Spinal cord (tissue), 10 donors: Measurements from ENCODE around the gene SUSD2. TPM values are rescaled to one million over a fixed set of nuclear protein-coding genes. Genes with fewer than 3 reads are reported as not detected.

Experiments used
- DNase-seq, 6 donors: peaks; one replicate each; pipeline versions ENCODE4 v3.0.0 to v3.0.0-alpha.2; 2013 to 2015; ENCODE audit warnings: low spot score in 6 of 6, low read depth in 4 of 6
- H3K27ac ChIP-seq: one replicate; pipeline ENCODE4 v1.5.1; 2013; ENCODE audit warnings: low read depth, low read length, control low read depth
- H3K27me3 ChIP-seq: one replicate; pipeline ENCODE4 v1.6.1; 2013; ENCODE audit warnings: low read length; ENCODE audit not compliant: control insufficient read depth, insufficient read depth
- H3K36me3 ChIP-seq: one replicate; pipeline ENCODE4 v1.6.1; 2013; ENCODE audit warnings: low read length; ENCODE audit not compliant: control insufficient read depth, insufficient read depth
- H3K4me1 ChIP-seq: one replicate; pipeline ENCODE4 v1.6.1; 2013; ENCODE audit warnings: low read length; ENCODE audit not compliant: control insufficient read depth, insufficient read depth
- H3K4me3 ChIP-seq: one replicate; pipeline ENCODE4 v1.5.1; 2013; ENCODE audit warnings: low read depth, low read length, control low read depth
- H3K9me3 ChIP-seq: one replicate; pipeline ENCODE4 v1.6.1; 2013; ENCODE audit warnings: low read length; ENCODE audit not compliant: control insufficient read depth, insufficient read depth
- WGBS: methylation state at CpG from one replicate; pipeline ENCODE4 v1.1.5; 2013; ENCODE audit warnings: missing lambda C conversion rate; ENCODE audit not compliant: insufficient coverage; 5-methylcytosine and 5-hydroxymethylcytosine counted together
- polyA plus RNA-seq, 2 donors: library from polyadenylated mRNA; unstranded; fragments of 120-200 nt; gene quantifications; one replicate each; pipeline ENCODE4 v1.2.1, GENCODE V29; 2013; ENCODE audit not compliant: insufficient read length in 2 of 2
- total RNA-seq, 2 donors: library from RNA; depleted of rRNA in 1 of 2; stranded (reverse); fragments of 120-200 nt in 1 of 2; fragments of >200 nt in 1 of 2; gene quantifications; one replicate each; pipeline versions ENCODE4 v1.2.3 to v1.2.4, GENCODE V29; 2013 to 2014
- donor health status: healthy.

SUSD2 gene
- total and polyA plus RNA-seq, 4 donors = 4.9 to 21.4 (median 16.0) TPM

- H3K4me3 ChIP-seq = no peak overlapping the region
- H3K36me3 ChIP-seq = peaks cover 67% of the 10 kb centered on the region
- peaks cover 51% of the 10 kb centered on the region for H3K4me1 ChIP-seq
- H3K27ac ChIP-seq = no peak overlapping the region
- DNase-seq = no peak
- no peaks in the 10 kb centered on the region for H3K9me3 ChIP-seq
- 97% methylated on average over 3 of the region's 4 CpGs for WGBS
- no peaks in the 10 kb centered on the region for H3K27me3 ChIP-seq
Measured at GRCh38 chr22:24149198-24149590, 32.1 kb upstream of the SUSD2 start.

- Histone ChIP-seq H3K4me3 (no peak overlapping the region), H3K4me1 (peaks cover 44% of the 10 kb centered on the region), H3K9me3 (no peaks in the 10 kb centered on the region), H3K27ac (no peak overlapping the region), H3K27me3 (peaks cover 5% of the 10 kb centered on the region), H3K36me3 (peaks cover 70% of the 10 kb centered on the region)
- 90% methylated on average over 2 of the region's 3 CpGs for WGBS
- DNase-seq = no peak
Measured at GRCh38 chr22:24153353-24153752, 27.9 kb upstream of the SUSD2 start.

- Histone ChIP-seq H3K9me3 (no peaks in the 10 kb centered on the region), H3K36me3 (peaks cover 66% of the 10 kb centered on the region), H3K4me1 (peaks cover 41% of the 10 kb centered on the region), H3K27me3 (peaks cover 5% of the 10 kb centered on the region), H3K4me3 (no peak overlapping the region), H3K27ac (no peak overlapping the region)
- DNase-seq = no peak
- 95% methylated on average over 4 of the region's 7 CpGs for WGBS
Measured at GRCh38 chr22:24153959-24154358, 27.3 kb upstream of the SUSD2 start.

GRCh38 chr22:24154826-24155225 is 26.5 kb upstream of the SUSD2 start:
- peaks cover 41% of the 10 kb centered on the region for H3K4me1 ChIP-seq
- 100% methylated on average over 5 of the region's 5 CpGs for WGBS
- H3K4me3 ChIP-seq = no peak overlapping the region

GRCh38 chr22:24155627-24156140 is 25.6 kb upstream of the SUSD2 start:
- Histone ChIP-seq H3K27me3 (peaks cover 5% of the 10 kb centered on the region), H3K36me3 (peaks cover 67% of the 10 kb centered on the region), H3K4me3 (peak overlapping the region; percentile 55), H3K4me1 (peaks cover 41% of the 10 kb centered on the region), H3K9me3 (no peaks in the 10 kb centered on the region), H3K27ac (peak overlapping the region; percentile 25)
- DNase-seq = peak in 2 of 6 donors; percentile 50 to 75
- 2% methylated on average over 41 of the region's 41 CpGs for WGBS

More at GRCh38 chr22:24154826-24155225, 26.5 kb upstream of the SUSD2 start:
- no peak for DNase-seq
- Histone ChIP-seq H3K27ac (no peak overlapping the region), H3K9me3 (no peaks in the 10 kb centered on the region), H3K27me3 (peaks cover 5% of the 10 kb centered on the region), H3K36me3 (peaks cover 66% of the 10 kb centered on the region)

GRCh38 chr22:24156141-24156912 is 25.0 kb upstream of the SUSD2 start:
- peak in 2 of 6 donors; percentile 37 to 63 for DNase-seq
- Histone ChIP-seq H3K4me3 (peak overlapping the region; percentile 55), H3K27me3 (peaks cover 5% of the 10 kb centered on the region), H3K4me1 (peaks cover 42% of the 10 kb centered on the region), H3K27ac (no peak overlapping the region), H3K9me3 (no peaks in the 10 kb centered on the region), H3K36me3 (peaks cover 63% of the 10 kb centered on the region)
- under 1% methylated on average over 77 of the region's 77 CpGs for WGBS

GRCh38 chr22:24156913-24157821 is 24.1 kb upstream of the SUSD2 start:
- peaks cover 63% of the 10 kb centered on the region for H3K36me3 ChIP-seq
- no peak overlapping the region for H3K27ac ChIP-seq
- peak in 2 of 6 donors; percentile 69 to 75 for DNase-seq
- H3K4me3 ChIP-seq = peak overlapping the region; percentile 55
- 13% methylated on average over 12 of the region's 23 CpGs for WGBS
- H3K4me1 ChIP-seq = peaks cover 51% of the 10 kb centered on the region
- peaks cover 5% of the 10 kb centered on the region for H3K27me3 ChIP-seq
- no peaks in the 10 kb centered on the region for H3K9me3 ChIP-seq

- H3K4me3 ChIP-seq = no peak overlapping the region
- peaks cover 5% of the 10 kb centered on the region for H3K27me3 ChIP-seq
- no peaks in the 10 kb centered on the region for H3K9me3 ChIP-seq
- no peak overlapping the region for H3K27ac ChIP-seq
- H3K4me1 ChIP-seq = peaks cover 57% of the 10 kb centered on the region
- WGBS = 91% methylated on average over 9 of the region's 10 CpGs
- peaks cover 62% of the 10 kb centered on the region for H3K36me3 ChIP-seq
- DNase-seq = no peak
Measured at GRCh38 chr22:24157822-24158135, 23.5 kb upstream of the SUSD2 start.

GRCh38 chr22:24159650-24160049 is 21.6 kb upstream of the SUSD2 start:
- 94% methylated on average over 2 of the region's 2 CpGs for WGBS
- H3K27me3 ChIP-seq = peaks cover 5% of the 10 kb centered on the region
- H3K27ac ChIP-seq = no peak overlapping the region
- no peaks in the 10 kb centered on the region for H3K9me3 ChIP-seq
- H3K4me3 ChIP-seq = no peak overlapping the region
- DNase-seq = no peak
- H3K4me1 ChIP-seq = peaks cover 56% of the 10 kb centered on the region
- H3K36me3 ChIP-seq = peaks cover 60% of the 10 kb centered on the region
